ENCODE results near the gene DUSP28. TPM values are rescaled to one million over a fixed set of nuclear protein-coding genes. Genes with fewer than 3 reads are reported as not detected.
A peak's percentile ranks its signal among the peaks of the same experiment; 100 is the strongest.

DUSP28 gene
- total RNA-seq, 1 donor from 2014 or later = 54.0 TPM

DNA sequence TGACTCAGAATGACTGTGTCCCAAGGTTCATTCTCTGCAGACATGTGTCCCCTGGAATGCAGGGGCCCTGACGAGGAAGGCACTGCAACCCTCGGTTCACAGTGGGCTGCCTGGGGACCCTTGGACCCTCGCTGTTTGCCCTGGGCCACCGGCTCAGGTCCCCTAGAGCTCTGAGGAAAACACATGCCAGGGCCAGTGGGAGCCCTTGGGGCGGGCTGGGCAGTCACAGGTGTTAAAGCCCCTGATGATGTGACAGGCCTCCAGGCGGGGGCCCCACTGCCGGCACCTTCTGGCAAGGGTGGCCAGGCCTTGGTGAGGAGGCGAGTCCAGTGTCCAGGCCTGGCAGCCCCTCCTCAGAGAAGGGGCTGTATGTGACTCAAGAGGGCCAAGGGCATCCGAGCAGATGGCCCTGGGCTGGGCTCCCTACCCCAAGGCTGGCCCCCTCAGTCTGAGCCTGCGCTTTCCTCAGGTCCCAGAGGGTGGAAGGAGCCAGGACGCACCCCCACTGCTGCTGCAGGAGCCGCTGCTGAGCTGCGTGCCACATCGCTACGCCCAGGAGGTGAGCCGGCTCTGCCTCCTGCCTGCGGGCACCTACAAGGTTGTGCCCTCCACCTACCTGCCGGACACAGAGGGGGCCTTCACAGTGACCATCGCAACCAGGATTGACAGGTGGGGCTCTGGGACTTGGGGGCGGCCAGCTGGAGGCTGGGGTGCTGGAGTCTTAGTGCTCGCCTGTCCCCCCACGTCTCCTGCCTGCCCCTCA lies 37.4 kb downstream of the DUSP28 start:
- DNase-seq (ENCODE audit: low read depth) = no peak

GRCh38 chr2:240598311-240598911 lies 38.3 kb downstream of the DUSP28 start:
- no peak for DNase-seq (ENCODE audit: low read depth)

DNA sequence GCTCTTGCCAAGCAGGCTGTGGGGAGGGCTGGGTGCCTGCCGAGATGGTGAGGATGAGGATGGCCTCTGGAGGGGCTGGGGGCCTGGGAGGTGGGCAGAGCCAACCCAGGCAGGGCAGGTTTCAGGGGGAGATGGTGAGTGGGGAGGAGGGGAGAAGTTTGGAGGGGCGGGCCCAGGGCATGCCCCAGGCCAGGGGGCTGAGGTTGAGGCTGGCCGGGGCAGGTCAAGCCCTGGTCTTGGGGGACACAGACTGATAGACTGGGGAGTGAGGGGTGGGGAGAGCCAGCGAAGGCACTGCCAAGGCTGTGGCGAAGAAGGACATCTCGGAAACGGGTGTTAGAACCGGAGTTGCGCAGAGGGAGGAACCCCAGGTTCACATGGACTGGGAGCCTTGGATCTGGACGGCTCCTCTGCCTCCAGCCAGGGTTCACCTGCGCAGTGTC lies 39.0 kb downstream of the DUSP28 start:
- no peak for DNase-seq (ENCODE audit: low read depth)

GRCh38 chr2:240600451-240600961 lies 40.3 kb downstream of the DUSP28 start:
- no peak for DNase-seq (ENCODE audit: low read depth)

GRCh38 chr2:240601061-240601830 lies 41.1 kb downstream of the DUSP28 start:
- no peak for DNase-seq (ENCODE audit: low read depth)

DNA sequence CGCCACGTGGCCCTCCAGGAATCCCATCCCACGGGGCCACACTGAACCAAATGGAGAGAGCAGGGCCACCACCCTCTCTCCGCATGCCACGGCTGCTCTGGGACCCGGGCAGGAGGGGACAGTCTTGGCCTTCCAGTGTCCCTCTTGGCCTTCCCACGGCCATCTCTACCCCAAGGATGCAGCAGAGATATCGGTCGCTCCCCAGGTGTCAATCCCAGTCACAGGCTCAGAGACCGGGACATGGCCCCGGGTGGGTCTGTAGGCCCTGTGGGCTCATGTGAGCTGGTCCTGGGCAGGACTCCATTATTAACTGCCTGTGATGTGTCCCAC lies 41.6 kb downstream of the DUSP28 start:
- DNase-seq (ENCODE audit: low read depth) = no peak

- no peak for DNase-seq (ENCODE audit: low read depth)
Measured at GRCh38 chr2:240602266-240603050, 42.3 kb downstream of the DUSP28 start.

- DNase-seq (ENCODE audit: low read depth) = no peak
Measured at GRCh38 chr2:240603081-240603835, 43.1 kb downstream of the DUSP28 start.

DNA sequence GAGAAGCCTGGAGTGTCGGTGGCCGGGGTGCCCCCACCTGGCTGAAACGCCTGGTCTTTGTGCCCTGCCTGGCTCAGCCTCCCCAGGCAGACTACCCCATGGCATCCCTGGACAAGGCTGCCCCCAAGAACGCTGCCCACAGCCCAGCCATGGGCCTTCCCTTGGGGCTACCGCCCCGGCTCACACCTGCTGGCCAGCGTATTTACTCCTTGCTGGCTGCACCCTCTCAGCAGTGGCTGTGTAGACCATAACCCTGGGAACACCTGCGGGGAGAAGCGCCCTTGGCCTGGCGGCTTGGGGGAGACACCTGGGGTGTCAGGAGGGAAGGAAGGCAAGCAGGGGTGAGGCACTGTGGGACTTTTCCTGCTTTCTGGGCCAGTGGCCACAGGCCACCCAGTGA lies 43.7 kb downstream of the DUSP28 start:
- DNase-seq (ENCODE audit: low read depth) = no peak

DNA sequence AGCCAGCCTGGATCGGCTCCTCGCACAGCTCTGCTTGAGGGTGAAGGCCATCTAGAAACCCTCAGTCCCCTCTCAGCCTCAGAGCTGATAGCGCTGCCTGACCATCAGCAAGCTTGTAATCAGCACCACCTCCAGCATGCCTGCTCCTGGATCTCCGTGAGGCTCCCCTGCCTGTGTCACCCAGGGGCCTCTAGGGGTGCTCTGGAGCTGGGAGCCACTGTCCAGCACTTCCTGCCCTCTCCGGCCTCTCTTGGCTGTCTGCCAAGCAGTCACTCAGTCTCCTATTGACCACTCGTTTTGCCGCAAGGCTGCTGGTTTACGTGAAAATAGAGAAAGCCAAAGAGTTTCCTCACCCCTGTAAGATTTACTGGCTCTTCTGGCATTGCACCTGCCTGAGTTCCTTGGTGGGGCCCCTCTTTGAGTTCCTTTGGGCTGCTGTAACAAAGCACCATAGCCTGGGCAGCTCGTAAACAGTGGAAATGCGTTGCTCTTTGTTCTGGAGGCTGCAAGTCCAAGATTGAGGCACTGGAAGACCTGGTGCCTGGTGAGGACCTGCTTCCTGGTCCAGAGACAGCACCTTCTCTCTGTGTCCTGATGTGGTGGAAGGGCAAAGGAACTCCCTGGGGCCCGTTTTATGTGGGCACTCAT lies 44.3 kb downstream of the DUSP28 start:
- DNase-seq (ENCODE audit: low read depth) = peak; percentile 46

- no peak for DNase-seq (ENCODE audit: low read depth)
Measured at GRCh38 chr2:240604939-240605716, 45.0 kb downstream of the DUSP28 start.

- no peak for DNase-seq (ENCODE audit: low read depth)
Measured at GRCh38 chr2:240605867-240606743, 45.9 kb downstream of the DUSP28 start.

DNA sequence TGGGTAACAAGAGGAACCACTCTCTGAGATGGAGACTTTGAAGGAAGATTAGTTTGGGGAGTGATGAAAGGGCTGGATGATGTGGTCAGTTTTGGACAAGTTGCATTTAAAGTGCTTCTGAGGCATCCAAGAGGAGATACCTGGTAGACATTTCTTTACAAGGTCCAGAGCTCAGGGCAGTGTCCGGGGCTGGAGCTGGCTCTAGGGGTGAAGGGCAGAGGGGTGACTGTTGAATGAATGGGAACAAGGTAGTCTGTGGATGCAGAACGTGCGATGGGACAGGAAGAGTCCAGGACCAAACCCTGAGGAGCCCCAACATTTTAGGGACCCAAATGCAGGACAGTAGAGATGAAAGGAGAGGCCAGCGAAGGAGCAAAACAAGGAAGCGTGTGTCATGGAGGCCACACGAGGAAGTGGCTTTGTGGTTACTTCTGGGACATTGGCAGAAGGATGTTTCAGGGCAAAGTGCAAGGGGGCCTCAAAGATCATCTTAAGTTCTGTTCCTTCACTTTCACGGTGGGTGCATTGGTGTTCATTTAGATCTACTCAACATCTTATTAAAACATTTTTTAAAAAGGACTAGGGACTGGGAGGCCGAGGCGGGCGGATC lies 51.5 kb downstream of the DUSP28 start:
- DNase-seq (ENCODE audit: low read depth) = no peak

All from myocyte (in vitro differentiated cells).